Peyer's patch (tissue), 4 donors: ENCODE measurements around the gene ADGRG3.

Experiments
- CTCF ChIP-seq, 6 experiments: fragments of 450-650 bp in 4 of 6; fragments of 200-600 bp in 2 of 6; sonication (generic) in 1 of 6; IDR thresholded peaks; one replicate each; pipeline ENCODE4 v1.5.1; 2017 to 2019; ENCODE audit warnings: antibody characterized with exemption in 6 of 6, mild to moderate bottlenecking in 3 of 6, moderate library complexity in 1 of 6
- POLR2A ChIP-seq, 2 donors: fragments of 450-650 bp; IDR thresholded peaks; one replicate each; pipeline ENCODE4 v1.5.1; 2017; ENCODE audit warnings: antibody characterized with exemption in 2 of 2, mild to moderate bottlenecking in 2 of 2, moderate library complexity in 2 of 2

GRCh38 chr16:57723170-57723569 lies 55.1 kb downstream of the ADGRG3 start:
- TF ChIP-seq CTCF (IDR thresholded peaks at IDR 0.05) (peak in 4 of 6 experiments; percentile 5 to 19 (median 14)), POLR2A (IDR thresholded peaks at IDR 0.05) (no peak)
